Adipocyte (in vitro differentiated cells): Measurements from ENCODE around the gene RBM19.

Experiments
- DNase-seq: peaks from one replicate; pipeline ENCODE4 v3.0.0-alpha.2; 2015; ENCODE audit warnings: low read depth
- H3K27me3 ChIP-seq: replicated peaks from 2 replicates; pipeline ENCODE4 v1.7.0; 2013; ENCODE audit warnings: mild to moderate bottlenecking, low read length, moderate library complexity; ENCODE audit not compliant: control insufficient read depth, insufficient read depth
- H3K36me3 ChIP-seq: 2 replicates; pipeline ENCODE4 v1.7.0; 2013; ENCODE audit warnings: low read length, mild to moderate bottlenecking, moderate library complexity; ENCODE audit not compliant: control insufficient read depth, insufficient read depth, severe bottlenecking
- H3K4me1 ChIP-seq: 2 replicates; pipeline ENCODE4 v1.7.0; 2013; ENCODE audit warnings: mild to moderate bottlenecking, low read length, moderate library complexity; ENCODE audit not compliant: control insufficient read depth, insufficient read depth
- H3K4me3 ChIP-seq: 2 replicates; pipeline ENCODE4 v1.7.0; 2013; ENCODE audit warnings: mild to moderate bottlenecking, low read length, moderate library complexity
- H3K9ac ChIP-seq: 2 replicates; pipeline ENCODE4 v1.7.0; 2013; ENCODE audit warnings: mild to moderate bottlenecking, low read length, moderate library complexity
- H3K9me3 ChIP-seq: 2 replicates; pipeline ENCODE4 v1.7.0; 2013; ENCODE audit warnings: mild to moderate bottlenecking, low read length, moderate library complexity; ENCODE audit not compliant: control insufficient read depth

Gene RBM19

GRCh38 chr12:113897406-113897805, 68.7 kb downstream of the RBM19 start:
- Histone ChIP-seq H3K27me3 (no peaks in the 10 kb centered on the region), H3K9ac (no peak overlapping the region), H3K9me3 (no peaks in the 10 kb centered on the region), H3K36me3 (no peaks in the 10 kb centered on the region), H3K4me3 (no peak overlapping the region), H3K4me1 (peaks cover 3% of the 10 kb centered on the region)
- DNase-seq: no peak

GRCh38 chr12:113896841-113897240, 69.3 kb downstream of the RBM19 start:
- no peak overlapping the region for H3K4me3 ChIP-seq
- H3K4me1 ChIP-seq: peaks cover 4% of the 10 kb centered on the region
- no peak overlapping the region for H3K9ac ChIP-seq
- no peaks in the 10 kb centered on the region for H3K36me3 ChIP-seq
- DNase-seq: no peak
- H3K9me3 ChIP-seq: no peaks in the 10 kb centered on the region
- no peaks in the 10 kb centered on the region for H3K27me3 ChIP-seq

- Histone ChIP-seq H3K9me3 (no peaks in the 10 kb centered on the region), H3K4me1 (peaks cover 4% of the 10 kb centered on the region), H3K4me3 (no peak overlapping the region), H3K36me3 (no peaks in the 10 kb centered on the region), H3K9ac (no peak overlapping the region), H3K27me3 (no peaks in the 10 kb centered on the region)
- DNase-seq: no peak
These were observed 69.9 kb downstream of the RBM19 start for GRCh38 chr12:113896194-113896593.

GRCh38 chr12:113895176-113895575, 70.9 kb downstream of the RBM19 start:
- no peaks in the 10 kb centered on the region for H3K9me3 ChIP-seq
- H3K27me3 ChIP-seq: no peaks in the 10 kb centered on the region
- H3K9ac ChIP-seq: no peak overlapping the region
- no peaks in the 10 kb centered on the region for H3K36me3 ChIP-seq
- H3K4me1 ChIP-seq: peaks cover 9% of the 10 kb centered on the region
- H3K4me3 ChIP-seq: no peak overlapping the region
- DNase-seq: no peak

- H3K9ac ChIP-seq: no peak overlapping the region
- H3K36me3 ChIP-seq: no peaks in the 10 kb centered on the region
- no peak for DNase-seq
- no peak overlapping the region for H3K4me3 ChIP-seq
- no peaks in the 10 kb centered on the region for H3K9me3 ChIP-seq
- H3K27me3 ChIP-seq: no peaks in the 10 kb centered on the region
- peaks cover 14% of the 10 kb centered on the region for H3K4me1 ChIP-seq
These were observed 71.4 kb downstream of the RBM19 start for GRCh38 chr12:113894697-113895096.

GRCh38 chr12:113893221-113893620, 72.9 kb downstream of the RBM19 start:
- no peak for DNase-seq
- Histone ChIP-seq H3K4me3 (no peak overlapping the region), H3K9ac (no peak overlapping the region), H3K4me1 (peaks cover 25% of the 10 kb centered on the region), H3K9me3 (no peaks in the 10 kb centered on the region), H3K27me3 (no peaks in the 10 kb centered on the region), H3K36me3 (no peaks in the 10 kb centered on the region)

GRCh38 chr12:113892556-113892955, 73.6 kb downstream of the RBM19 start:
- Histone ChIP-seq H3K4me3 (no peak overlapping the region), H3K36me3 (no peaks in the 10 kb centered on the region), H3K9me3 (no peaks in the 10 kb centered on the region), H3K9ac (no peak overlapping the region), H3K4me1 (peaks cover 25% of the 10 kb centered on the region), H3K27me3 (no peaks in the 10 kb centered on the region)
- DNase-seq: no peak

- Histone ChIP-seq H3K36me3 (no peaks in the 10 kb centered on the region), H3K9me3 (no peaks in the 10 kb centered on the region), H3K27me3 (no peaks in the 10 kb centered on the region), H3K4me3 (no peak overlapping the region), H3K4me1 (peaks cover 25% of the 10 kb centered on the region), H3K9ac (no peak overlapping the region)
- DNase-seq: no peak
These were observed 74.2 kb downstream of the RBM19 start for GRCh38 chr12:113891739-113892520.

GRCh38 chr12:113891167-113891692, 74.9 kb downstream of the RBM19 start:
- Histone ChIP-seq H3K4me3 (no peak overlapping the region), H3K4me1 (peaks cover 25% of the 10 kb centered on the region), H3K36me3 (no peaks in the 10 kb centered on the region), H3K9ac (no peak overlapping the region), H3K27me3 (no peaks in the 10 kb centered on the region), H3K9me3 (no peaks in the 10 kb centered on the region)
- DNase-seq: no peak

GRCh38 chr12:113889891-113890581, 76.1 kb downstream of the RBM19 start:
- H3K4me1 ChIP-seq: peaks cover 25% of the 10 kb centered on the region
- no peak for DNase-seq
- peak overlapping the region; percentile 18 for H3K9ac ChIP-seq
- no peaks in the 10 kb centered on the region for H3K27me3 ChIP-seq
- peak overlapping the region; percentile 36 for H3K4me3 ChIP-seq
- no peaks in the 10 kb centered on the region for H3K36me3 ChIP-seq
- no peaks in the 10 kb centered on the region for H3K9me3 ChIP-seq

GRCh38 chr12:113889076-113889475, 77.0 kb downstream of the RBM19 start:
- Histone ChIP-seq H3K9ac (no peak overlapping the region), H3K9me3 (peaks cover 5% of the 10 kb centered on the region), H3K36me3 (no peaks in the 10 kb centered on the region), H3K4me3 (peak overlapping the region; percentile 36), H3K27me3 (no peaks in the 10 kb centered on the region), H3K4me1 (peaks cover 25% of the 10 kb centered on the region)
- DNase-seq: peak; percentile 44
